ENCODE data around the gene CENPS.

CENPS gene

GRCh38 chr1:10430216-10431069 lies at the start of gene CENPS:
Gene CENPS, plus strand, starts transcription at chr1:10430433. Its CDS starts 85 bp downstream, at chr1:10430518.
- Histone ChIP-seq H3K4me1 (ENCODE audit: control insufficient read depth, insufficient read depth, low read length) (peaks cover 15% of the 10 kb centered on the region), H3K36me3 (ENCODE audit: control insufficient read depth in 2 of 2, insufficient read depth in 2 of 2, low read length in 2 of 2) (no peaks in the 10 kb centered on the region), H3K4me3 (ENCODE audit: low read length in 2 of 2) (peak within 1 kb of the TSS; percentile 83 to 92), H3K27me3 (ENCODE audit: control insufficient read depth in 1 of 2, insufficient read depth in 2 of 2, low read length in 2 of 2) (no peaks in the 10 kb centered on the region), H3K27ac (ENCODE audit: low read length) (peak within 1 kb of the TSS; percentile 58), H3K9ac (ENCODE audit: low read length in 2 of 2) (peak within 1 kb of the TSS; percentile 68 to 74), H3K9me3 (ENCODE audit: control insufficient read depth in 2 of 2, low read length in 2 of 2) (no peaks in the 10 kb centered on the region)

DNA sequence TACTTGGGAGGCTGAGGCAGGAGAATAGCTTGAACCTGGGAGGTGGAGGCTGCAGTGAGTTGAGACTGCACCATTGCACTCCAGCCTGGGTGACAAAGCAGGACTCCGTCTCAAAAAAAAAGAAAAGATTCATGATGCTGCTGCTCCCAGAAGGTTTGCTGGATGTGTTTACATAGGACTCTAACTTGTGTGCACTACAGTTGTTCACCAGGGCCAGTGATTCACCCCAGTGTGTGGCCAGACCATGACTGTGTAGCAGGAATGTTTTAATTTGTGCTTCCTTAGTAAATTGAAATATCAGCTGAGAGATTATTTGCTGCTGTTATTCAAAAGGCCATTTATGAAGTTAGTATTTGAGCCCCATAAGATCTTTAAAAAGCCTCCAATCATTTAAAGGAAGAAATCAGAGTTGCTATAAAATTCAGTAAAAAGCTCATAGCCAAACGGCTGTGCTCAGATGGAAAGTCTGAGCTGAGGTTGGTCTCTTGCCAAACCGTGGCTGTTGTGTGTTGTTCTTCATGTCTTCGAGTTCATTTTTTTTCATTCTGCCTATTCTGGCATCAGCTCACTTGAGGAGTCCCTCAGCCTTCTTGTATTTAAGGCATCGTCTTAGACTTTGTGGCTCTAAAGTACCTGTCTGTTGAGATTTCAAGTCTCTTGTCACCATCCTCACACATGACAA lies 49.5 kb upstream of the CENPS start:
- Histone ChIP-seq H3K4me1 (ENCODE audit: control insufficient read depth, insufficient read depth, low read length) (peaks cover 8% of the 10 kb centered on the region), H3K9ac (ENCODE audit: low read length in 2 of 2) (no peak overlapping the region), H3K27me3 (ENCODE audit: control insufficient read depth in 1 of 2, insufficient read depth in 2 of 2, low read length in 2 of 2) (no peaks in the 10 kb centered on the region), H3K9me3 (ENCODE audit: control insufficient read depth in 2 of 2, low read length in 2 of 2) (no peaks in the 10 kb centered on the region), H3K27ac (ENCODE audit: low read length) (no peak overlapping the region), H3K4me3 (ENCODE audit: low read length in 2 of 2) (no peak overlapping the region), H3K36me3 (ENCODE audit: control insufficient read depth in 2 of 2, insufficient read depth in 2 of 2, low read length in 2 of 2) (peaks cover 15 to 33% of the 10 kb centered on the region in 2 donors)

DNA sequence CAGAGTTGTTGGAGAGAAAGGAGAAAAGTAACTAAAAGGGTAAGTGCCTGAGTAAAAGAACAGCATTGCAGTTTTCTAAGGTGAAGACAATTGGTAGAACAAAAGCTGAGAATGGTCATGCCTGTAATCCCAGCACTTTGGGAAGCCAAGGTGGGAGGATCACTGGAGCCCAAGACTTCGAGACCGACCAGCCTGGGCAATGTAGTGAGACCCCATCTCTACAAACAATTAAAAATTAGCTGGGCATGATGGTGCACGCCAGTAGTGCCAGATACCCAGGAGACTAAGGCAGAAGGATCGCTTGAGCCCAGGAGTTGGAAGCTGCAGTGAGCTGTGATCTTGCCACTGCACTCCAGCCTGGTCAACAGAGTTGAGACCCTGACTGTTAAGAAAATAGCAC lies 46.6 kb upstream of the CENPS start:
- no peak overlapping the region for H3K4me3 ChIP-seq (ENCODE audit: low read length in 2 of 2)
- H3K4me1 ChIP-seq (ENCODE audit: control insufficient read depth, insufficient read depth, low read length): peaks cover 15% of the 10 kb centered on the region
- no peaks in the 10 kb centered on the region for H3K27me3 ChIP-seq (ENCODE audit: control insufficient read depth in 1 of 2, insufficient read depth in 2 of 2, low read length in 2 of 2)
- no peak overlapping the region for H3K27ac ChIP-seq (ENCODE audit: low read length)
- peaks cover 8 to 18% of the 10 kb centered on the region in 2 donors for H3K36me3 ChIP-seq (ENCODE audit: control insufficient read depth in 2 of 2, insufficient read depth in 2 of 2, low read length in 2 of 2)
- no peaks in the 10 kb centered on the region for H3K9me3 ChIP-seq (ENCODE audit: control insufficient read depth in 2 of 2, low read length in 2 of 2)
- no peak overlapping the region for H3K9ac ChIP-seq (ENCODE audit: low read length in 2 of 2)

- no peak overlapping the region for H3K9ac ChIP-seq (ENCODE audit: low read length in 2 of 2)
- H3K4me3 ChIP-seq (ENCODE audit: low read length in 2 of 2): no peak overlapping the region
- H3K4me1 ChIP-seq (ENCODE audit: control insufficient read depth, insufficient read depth, low read length): peaks cover 18% of the 10 kb centered on the region
- no peaks in the 10 kb centered on the region for H3K27me3 ChIP-seq (ENCODE audit: control insufficient read depth in 1 of 2, insufficient read depth in 2 of 2, low read length in 2 of 2)
- H3K27ac ChIP-seq (ENCODE audit: low read length): no peak overlapping the region
- H3K36me3 ChIP-seq (ENCODE audit: control insufficient read depth in 2 of 2, insufficient read depth in 2 of 2, low read length in 2 of 2): peaks cover 5 to 12% of the 10 kb centered on the region in 2 donors
- no peaks in the 10 kb centered on the region for H3K9me3 ChIP-seq (ENCODE audit: control insufficient read depth in 2 of 2, low read length in 2 of 2)
Measured at GRCh38 chr1:10384219-10384618, 46.0 kb upstream of the CENPS start.

DNA sequence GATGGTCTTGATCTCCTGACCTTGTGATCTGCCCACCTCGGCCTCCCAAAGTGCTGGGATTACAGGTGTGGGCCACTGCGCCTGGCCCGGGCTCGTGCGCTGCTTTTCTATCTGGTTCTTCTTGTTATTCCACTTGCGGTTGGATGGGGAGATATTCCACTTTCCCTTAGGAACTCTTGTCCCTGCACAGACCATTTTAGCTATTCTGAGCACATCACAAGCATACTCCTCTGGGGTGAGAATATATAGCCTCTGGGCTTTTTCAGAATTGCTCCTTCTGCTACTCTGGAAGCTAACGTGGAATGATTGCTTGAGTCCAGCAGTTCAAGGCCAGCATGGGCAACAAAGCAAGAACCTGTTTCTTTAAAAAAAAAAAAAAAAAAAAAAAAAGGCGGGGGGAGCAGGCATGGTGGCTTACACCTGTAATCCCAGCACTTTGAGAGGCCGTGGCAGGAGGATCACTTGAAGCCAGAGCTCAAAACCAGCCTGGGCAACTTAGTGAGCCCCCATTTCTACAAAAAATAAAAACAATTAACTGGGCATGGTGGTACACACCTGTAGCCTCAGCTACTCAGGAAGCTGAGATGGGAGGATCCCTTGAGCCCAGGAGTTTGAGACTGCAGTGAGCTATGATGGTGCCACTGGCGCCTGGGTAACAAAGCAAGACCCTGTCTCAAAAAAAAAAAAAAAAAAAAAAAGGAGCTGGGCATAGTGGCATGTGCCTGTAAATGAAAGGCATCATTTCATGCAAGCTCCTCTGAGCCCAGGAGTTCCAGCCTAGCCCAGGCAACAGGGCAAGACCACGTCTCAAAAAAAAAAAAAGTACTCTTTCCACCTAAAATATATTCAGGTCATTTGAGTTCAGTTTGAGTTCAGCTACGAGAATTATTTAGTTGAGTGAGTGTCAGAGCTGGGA lies 43.2 kb upstream of the CENPS start:
- H3K4me1 ChIP-seq (ENCODE audit: control insufficient read depth, insufficient read depth, low read length): peaks cover 12% of the 10 kb centered on the region
- peak overlapping the region in 1 of 2 donors; percentile 8 for H3K4me3 ChIP-seq (ENCODE audit: low read length in 2 of 2)
- peak overlapping the region; percentile 67 for H3K27ac ChIP-seq (ENCODE audit: low read length)
- H3K36me3 ChIP-seq (ENCODE audit: control insufficient read depth in 2 of 2, insufficient read depth in 2 of 2, low read length in 2 of 2): peaks cover 2 to 4% of the 10 kb centered on the region in 2 donors
- no peaks in the 10 kb centered on the region for H3K9me3 ChIP-seq (ENCODE audit: control insufficient read depth in 2 of 2, low read length in 2 of 2)
- no peak overlapping the region for H3K9ac ChIP-seq (ENCODE audit: low read length in 2 of 2)
- H3K27me3 ChIP-seq (ENCODE audit: control insufficient read depth in 1 of 2, insufficient read depth in 2 of 2, low read length in 2 of 2): no peaks in the 10 kb centered on the region

DNA sequence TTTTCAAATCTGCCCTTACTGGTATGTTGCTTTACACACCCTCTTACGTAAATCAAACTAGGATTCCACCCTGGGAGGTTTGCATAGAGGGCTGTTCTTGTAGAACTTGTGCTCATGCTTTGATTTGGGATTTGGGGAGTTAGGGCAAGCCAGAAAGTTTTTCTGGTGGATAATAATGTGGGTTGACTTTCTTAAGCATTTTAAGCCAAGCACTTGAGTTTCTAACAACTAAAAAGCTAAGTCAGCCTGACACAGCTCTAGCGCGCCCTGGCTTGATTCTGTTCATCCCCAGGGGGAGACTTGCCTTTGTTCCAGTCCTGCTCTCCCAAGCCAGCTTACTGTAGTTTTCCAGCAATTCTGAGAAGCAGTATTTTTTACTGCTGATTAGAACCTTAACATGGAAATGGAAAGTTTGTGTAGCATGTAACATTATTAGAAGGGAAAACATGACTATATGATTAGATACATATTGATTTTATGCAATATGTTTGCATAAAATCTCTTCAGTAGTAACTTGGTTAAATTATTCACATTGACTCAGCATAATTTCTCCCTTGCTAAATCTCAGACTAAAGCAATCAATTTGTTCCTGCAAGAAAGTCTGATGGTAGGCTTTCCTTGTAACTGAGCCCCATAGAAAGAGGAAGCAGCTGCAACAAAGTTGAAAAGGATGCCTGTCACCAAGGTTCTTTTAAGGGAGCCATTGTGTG lies 42.4 kb upstream of the CENPS start:
- Histone ChIP-seq H3K4me3 (ENCODE audit: low read length in 2 of 2) (peak overlapping the region in 1 of 2 donors; percentile 8), H3K9me3 (ENCODE audit: control insufficient read depth in 2 of 2, low read length in 2 of 2) (no peaks in the 10 kb centered on the region), H3K27ac (ENCODE audit: low read length) (peak overlapping the region; percentile 67), H3K4me1 (ENCODE audit: control insufficient read depth, insufficient read depth, low read length) (peaks cover 12% of the 10 kb centered on the region), H3K9ac (ENCODE audit: low read length in 2 of 2) (peak overlapping the region in 1 of 2 donors; percentile 21), H3K27me3 (ENCODE audit: control insufficient read depth in 1 of 2, insufficient read depth in 2 of 2, low read length in 2 of 2) (no peaks in the 10 kb centered on the region), H3K36me3 (ENCODE audit: control insufficient read depth in 2 of 2, insufficient read depth in 2 of 2, low read length in 2 of 2) (peaks cover 2 to 4% of the 10 kb centered on the region in 2 donors)

DNA sequence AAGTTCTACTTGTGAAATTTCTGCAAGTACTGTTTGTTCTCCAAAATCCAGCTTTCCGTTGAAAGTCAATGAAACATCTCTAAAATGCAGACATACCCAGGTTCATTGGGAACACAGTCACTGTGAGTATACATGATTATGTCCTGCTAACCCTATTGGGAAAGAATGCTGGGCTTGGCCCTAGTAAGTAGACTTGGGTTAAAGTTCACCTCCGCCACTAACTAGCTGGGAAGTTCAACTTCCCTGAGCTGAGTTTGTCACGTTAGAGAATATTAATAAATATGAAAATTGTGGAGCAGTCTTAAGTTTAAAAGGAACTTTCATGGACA lies 41.9 kb upstream of the CENPS start:
- H3K27me3 ChIP-seq (ENCODE audit: control insufficient read depth in 1 of 2, insufficient read depth in 2 of 2, low read length in 2 of 2): no peaks in the 10 kb centered on the region
- no peaks in the 10 kb centered on the region for H3K9me3 ChIP-seq (ENCODE audit: control insufficient read depth in 2 of 2, low read length in 2 of 2)
- no peak overlapping the region for H3K4me3 ChIP-seq (ENCODE audit: low read length in 2 of 2)
- no peak overlapping the region for H3K27ac ChIP-seq (ENCODE audit: low read length)
- no peak overlapping the region for H3K9ac ChIP-seq (ENCODE audit: low read length in 2 of 2)
- H3K4me1 ChIP-seq (ENCODE audit: control insufficient read depth, insufficient read depth, low read length): peaks cover 12% of the 10 kb centered on the region
- peaks cover 2 to 4% of the 10 kb centered on the region in 2 donors for H3K36me3 ChIP-seq (ENCODE audit: control insufficient read depth in 2 of 2, insufficient read depth in 2 of 2, low read length in 2 of 2)

- Histone ChIP-seq H3K27ac (ENCODE audit: low read length) (no peak overlapping the region), H3K9ac (ENCODE audit: low read length in 2 of 2) (no peak overlapping the region), H3K36me3 (ENCODE audit: control insufficient read depth in 2 of 2, insufficient read depth in 2 of 2, low read length in 2 of 2) (peaks cover under 1 to 3% of the 10 kb centered on the region in 2 donors), H3K4me1 (ENCODE audit: control insufficient read depth, insufficient read depth, low read length) (peaks cover 12% of the 10 kb centered on the region), H3K27me3 (ENCODE audit: control insufficient read depth in 1 of 2, insufficient read depth in 2 of 2, low read length in 2 of 2) (no peaks in the 10 kb centered on the region), H3K4me3 (ENCODE audit: low read length in 2 of 2) (no peak overlapping the region), H3K9me3 (ENCODE audit: control insufficient read depth in 2 of 2, low read length in 2 of 2) (no peaks in the 10 kb centered on the region)
Measured at GRCh38 chr1:10389271-10389973, 40.8 kb upstream of the CENPS start.

DNA sequence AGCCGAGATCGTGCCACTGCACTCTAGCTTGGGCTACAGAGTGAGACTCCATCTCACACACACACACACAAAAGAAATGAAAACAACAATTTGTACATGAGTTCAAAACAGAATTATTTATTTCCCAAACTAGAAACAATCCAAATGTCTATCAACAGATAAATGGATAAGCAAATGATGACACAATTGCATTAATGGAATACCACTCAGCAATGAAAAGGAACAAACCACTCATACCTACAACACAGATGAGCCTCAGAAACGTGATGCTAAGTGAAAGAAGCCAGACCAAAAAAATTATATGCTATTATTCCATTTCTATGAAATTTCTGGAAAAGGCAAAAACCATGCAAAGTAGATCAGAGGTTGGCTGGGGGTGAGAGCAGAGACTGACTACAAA lies 33.4 kb upstream of the CENPS start:
- no peak overlapping the region for H3K9ac ChIP-seq (ENCODE audit: low read length in 2 of 2)
- no peak overlapping the region for H3K27ac ChIP-seq (ENCODE audit: low read length)
- H3K4me3 ChIP-seq (ENCODE audit: low read length in 2 of 2): no peak overlapping the region
- H3K9me3 ChIP-seq (ENCODE audit: control insufficient read depth in 2 of 2, low read length in 2 of 2): no peaks in the 10 kb centered on the region
- no peaks in the 10 kb centered on the region for H3K27me3 ChIP-seq (ENCODE audit: control insufficient read depth in 1 of 2, insufficient read depth in 2 of 2, low read length in 2 of 2)
- peaks cover 16% of the 10 kb centered on the region for H3K4me1 ChIP-seq (ENCODE audit: control insufficient read depth, insufficient read depth, low read length)
- H3K36me3 ChIP-seq (ENCODE audit: control insufficient read depth in 2 of 2, insufficient read depth in 2 of 2, low read length in 2 of 2): no peaks in the 10 kb centered on the region
